OCI-LY1 (cell line): ENCODE data around the gene ITIH3.

Experiments
- EZH2 ChIP-seq: fragments of 200-600 bp; sonication (generic), shearing (Covaris generic); IDR thresholded peaks from 2 replicates; pipeline ENCODE4 v1.8.0; 2017; ENCODE audit warnings: borderline replicate concordance, mixed run types, mild to moderate bottlenecking, antibody characterized with exemption, low read length, moderate library complexity, mixed read lengths
- TF ChIP-seq, protein P1 (sequence below): fragments of 200-600 bp; sonication (generic), shearing (Covaris generic); IDR thresholded peaks from 2 replicates; pipeline ENCODE4 v1.5.1; 2017; ENCODE audit warnings: mild to moderate bottlenecking, antibody characterized with exemption, low read length, moderate library complexity, mixed read lengths

DNA sequence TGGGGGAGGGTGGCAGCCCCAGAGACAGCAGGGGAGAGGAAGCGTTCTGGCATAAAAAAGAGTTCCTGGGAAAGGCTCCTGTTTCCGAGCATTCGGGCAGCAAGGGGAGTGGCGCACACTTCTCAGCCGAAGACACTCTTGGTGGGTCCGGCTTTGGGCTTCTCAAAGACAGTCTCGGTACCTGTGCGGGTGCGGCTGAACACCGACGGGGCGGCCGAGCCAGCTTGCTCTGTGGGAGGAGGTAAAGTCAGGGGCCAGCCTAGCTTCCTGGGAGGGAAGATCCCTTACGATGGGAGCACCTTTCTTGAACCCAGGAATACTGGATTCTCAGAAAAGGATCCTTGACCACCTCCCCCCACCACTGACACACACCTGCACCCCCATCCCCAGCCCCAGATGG is 38.6 kb downstream of the ITIH3 start:
- TF ChIP-seq, protein P1, sequence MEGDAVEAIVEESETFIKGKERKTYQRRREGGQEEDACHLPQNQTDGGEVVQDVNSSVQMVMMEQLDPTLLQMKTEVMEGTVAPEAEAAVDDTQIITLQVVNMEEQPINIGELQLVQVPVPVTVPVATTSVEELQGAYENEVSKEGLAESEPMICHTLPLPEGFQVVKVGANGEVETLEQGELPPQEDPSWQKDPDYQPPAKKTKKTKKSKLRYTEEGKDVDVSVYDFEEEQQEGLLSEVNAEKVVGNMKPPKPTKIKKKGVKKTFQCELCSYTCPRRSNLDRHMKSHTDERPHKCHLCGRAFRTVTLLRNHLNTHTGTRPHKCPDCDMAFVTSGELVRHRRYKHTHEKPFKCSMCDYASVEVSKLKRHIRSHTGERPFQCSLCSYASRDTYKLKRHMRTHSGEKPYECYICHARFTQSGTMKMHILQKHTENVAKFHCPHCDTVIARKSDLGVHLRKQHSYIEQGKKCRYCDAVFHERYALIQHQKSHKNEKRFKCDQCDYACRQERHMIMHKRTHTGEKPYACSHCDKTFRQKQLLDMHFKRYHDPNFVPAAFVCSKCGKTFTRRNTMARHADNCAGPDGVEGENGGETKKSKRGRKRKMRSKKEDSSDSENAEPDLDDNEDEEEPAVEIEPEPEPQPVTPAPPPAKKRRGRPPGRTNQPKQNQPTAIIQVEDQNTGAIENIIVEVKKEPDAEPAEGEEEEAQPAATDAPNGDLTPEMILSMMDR: no peak
- no peak for TF ChIP-seq EZH2
